IMR-90 (cell line): ENCODE data around the gene ERP29. TPM values are rescaled to one million over a fixed set of nuclear protein-coding genes. Genes with fewer than 3 reads are reported as not detected.

ENCODE experiments used
- ATAC-seq: fragments of 200-7000 bp; cut with Tn5 transposase; 2 replicates; pipeline ENCODE4 v1.9.1; 2020; ENCODE audit warnings: low read depth, mild to moderate bottlenecking, moderate library complexity
- BruUV-seq: library from RNA; stranded (reverse); fragments of 400-500 nt; replicated peaks from 2 replicates; lab custom pipeline; 2021; lab: Mats Ljungman, UMichigan
- CTCF ChIA-PET: fragments of 300-600 bp; formaldehyde crosslinking; extraction: SDS; loops from one replicate; lab custom pipeline; 2021; ENCODE audit warnings: antibody characterized with exemption; lab: Yijun Ruan, JAX
- POLR2A ChIA-PET: fragments of 300-600 bp; sonication (Branson Sonifier 250); formaldehyde crosslinking; loops from one replicate; lab custom pipeline; 2022; ENCODE audit warnings: antibody characterized with exemption; ENCODE audit not compliant: unreplicated experiment; lab: Charles Lee
- DNase-seq: peaks from one replicate; pipeline ENCODE4 v3.0.0; 2013
- H2AFZ ChIP-seq: replicated peaks from 2 replicates; pipeline ENCODE3; 2013; ENCODE audit warnings: low read length, mild to moderate bottlenecking; ENCODE audit not compliant: poor library complexity
- H2AK5ac ChIP-seq: 2 replicates; pipeline ENCODE4 v1.6.1; 2013; ENCODE audit warnings: low read depth, low read length, inconsistent platforms
- H2AK9ac ChIP-seq: replicated peaks from 2 replicates; pipeline ENCODE3; 2013; ENCODE audit warnings: mild to moderate bottlenecking, low read depth, low read length, moderate library complexity; ENCODE audit not compliant: poor library complexity
- H2BK120ac ChIP-seq: 2 replicates; pipeline ENCODE4 v1.6.1; 2013; ENCODE audit warnings: low read depth, low read length, inconsistent platforms
- H2BK15ac ChIP-seq: 3 replicates; pipeline ENCODE4 v1.6.1; 2013; ENCODE audit warnings: low read depth, low read length, inconsistent platforms
- H2BK20ac ChIP-seq: 2 replicates; pipeline ENCODE4 v1.6.1; 2013; ENCODE audit warnings: low read depth, mild to moderate bottlenecking, inconsistent platforms, low read length, moderate library complexity
- H2BK5ac ChIP-seq: 2 replicates; pipeline ENCODE4 v1.6.1; 2013; ENCODE audit warnings: mild to moderate bottlenecking, low read depth, low read length, inconsistent platforms; ENCODE audit not compliant: poor library complexity, severe bottlenecking
- H3K14ac ChIP-seq: replicated peaks from 2 replicates; pipeline ENCODE4 v1.6.1; 2013; ENCODE audit warnings: low read depth, low read length, inconsistent platforms
- H3K18ac ChIP-seq: 2 replicates; pipeline ENCODE4 v1.6.1; 2013; ENCODE audit warnings: low read depth, low read length, control low read depth
- H3K23ac ChIP-seq: 2 replicates; pipeline ENCODE4 v1.6.1; 2013; ENCODE audit warnings: low read depth, low read length, inconsistent platforms
- H3K27ac ChIP-seq: 2 replicates; pipeline ENCODE4 v1.5.1; 2013; ENCODE audit warnings: mild to moderate bottlenecking, control low read depth, low read length; ENCODE audit not compliant: insufficient read depth
- H3K27me3 ChIP-seq: 2 replicates; pipeline ENCODE4 v1.6.1; 2013; ENCODE audit warnings: low read length; ENCODE audit not compliant: control insufficient read depth, insufficient read depth
- H3K36me3 ChIP-seq: 2 replicates; pipeline ENCODE4 v1.6.1; 2013; ENCODE audit warnings: low read length, mixed read lengths; ENCODE audit not compliant: control insufficient read depth, insufficient read depth
- H3K4ac ChIP-seq: 2 replicates; pipeline ENCODE4 v1.6.1; 2013; ENCODE audit warnings: low read depth, low read length, inconsistent platforms
- H3K4me1 ChIP-seq: 2 replicates; pipeline ENCODE4 v1.6.1; 2013; ENCODE audit warnings: low read length, mixed read lengths; ENCODE audit not compliant: control insufficient read depth, insufficient read depth
- H3K4me2 ChIP-seq: 2 replicates; pipeline ENCODE4 v1.6.1; 2013; ENCODE audit warnings: low read depth, mild to moderate bottlenecking, control low read depth, low read length, moderate library complexity
- H3K4me3 ChIP-seq: 2 replicates; pipeline ENCODE4 v1.5.1; 2013; ENCODE audit warnings: low read depth, mild to moderate bottlenecking, control low read depth, low read length, moderate library complexity; ENCODE audit not compliant: insufficient read depth
- H3K56ac ChIP-seq: 2 replicates; pipeline ENCODE4 v1.6.1; 2013; ENCODE audit warnings: low read length, inconsistent platforms; ENCODE audit not compliant: insufficient read depth; ENCODE audit errors: extremely low read depth
- H3K79me1 ChIP-seq, 2 experiments: 2 replicates each; pipeline ENCODE4 v1.6.1; 2013; ENCODE audit warnings: low read length in 2 of 2, inconsistent platforms in 1 of 2, low read depth in 1 of 2
- H3K9ac ChIP-seq: 2 replicates; pipeline ENCODE4 v1.6.1; 2013; ENCODE audit warnings: low read depth, low read length, control low read depth
- H3K9me1 ChIP-seq: 2 replicates; pipeline ENCODE4 v1.6.1; 2013; ENCODE audit warnings: low read length, inconsistent platforms; ENCODE audit not compliant: insufficient read depth
- H3K9me3 ChIP-seq: 2 replicates; pipeline ENCODE4 v1.6.1; 2013; ENCODE audit warnings: low read length; ENCODE audit not compliant: control insufficient read depth, insufficient read depth
- H4K20me1 ChIP-seq: 2 replicates; pipeline ENCODE4 v1.6.1; 2013; ENCODE audit warnings: low read length, inconsistent platforms; ENCODE audit not compliant: insufficient read depth
- H4K5ac ChIP-seq: 2 replicates; pipeline ENCODE4 v1.6.1; 2013; ENCODE audit warnings: mild to moderate bottlenecking, low read depth, low read length, control low read depth
- H4K8ac ChIP-seq, 2 experiments: 2 replicates each; pipeline ENCODE4 v1.6.1; 2013; ENCODE audit warnings: low read depth in 2 of 2, low read length in 2 of 2, control low read depth in 1 of 2, inconsistent platforms in 1 of 2
- H4K91ac ChIP-seq: 2 replicates; pipeline ENCODE4 v1.6.1; 2013; ENCODE audit warnings: low read depth, low read length, inconsistent platforms; ENCODE audit not compliant: insufficient read depth
- BHLHE40 ChIP-seq: fragments of 150-350 bp; IDR thresholded peaks from 2 replicates; pipeline ENCODE4 v1.6.1; 2016; ENCODE audit warnings: mild to moderate bottlenecking, low read depth, low read length
- CEBPB ChIP-seq: IDR thresholded peaks from 2 replicates; pipeline ENCODE4 v1.6.1; 2012; ENCODE audit warnings: low read depth, low read length, improper control_type of control experiment
- CHD1 ChIP-seq: IDR thresholded peaks from 2 replicates; pipeline ENCODE4 v1.6.1; 2012; ENCODE audit warnings: low read depth, low read length, improper control_type of control experiment
- FOS ChIP-seq: fragments of 150-350 bp; IDR thresholded peaks from 2 replicates; pipeline ENCODE4 v1.6.1; 2016; ENCODE audit warnings: low read depth, low read length
- MAFK ChIP-seq: IDR thresholded peaks from 2 replicates; pipeline ENCODE4 v1.6.1; 2012; ENCODE audit warnings: low read depth, low read length, improper control_type of control experiment
- MAZ ChIP-seq: IDR thresholded peaks from 2 replicates; pipeline ENCODE4 v1.6.1; 2012; ENCODE audit warnings: low read depth, mild to moderate bottlenecking, low read length, improper control_type of control experiment, moderate library complexity, borderline replicate concordance
- MXI1 ChIP-seq: IDR thresholded peaks from 2 replicates; pipeline ENCODE4 v1.6.1; 2012; ENCODE audit warnings: low read depth, mild to moderate bottlenecking, low read length, moderate library complexity, borderline replicate concordance
- NFE2L2 ChIP-seq: fragments of 150-350 bp; IDR thresholded peaks from 2 replicates; pipeline ENCODE4 v1.6.1; 2016; ENCODE audit warnings: low read depth, mild to moderate bottlenecking, low read length
- POLR2A ChIP-seq: IDR thresholded peaks from 2 replicates; pipeline ENCODE4 v1.6.1; 2012; ENCODE audit warnings: mild to moderate bottlenecking, low read depth, low read length
- RAD21 ChIP-seq: IDR thresholded peaks from 2 replicates; pipeline ENCODE4 v1.6.1; 2012; ENCODE audit warnings: low read length, improper control_type of control experiment
- RCOR1 ChIP-seq: IDR thresholded peaks from 2 replicates; pipeline ENCODE4 v1.6.1; 2012; ENCODE audit warnings: mild to moderate bottlenecking, low read length, improper control_type of control experiment; ENCODE audit not compliant: insufficient replicate concordance
- RFX5 ChIP-seq: IDR thresholded peaks from 2 replicates; pipeline ENCODE4 v1.8.0; 2012; ENCODE audit warnings: low read depth, mild to moderate bottlenecking, low read length, moderate library complexity
- SMC3 ChIP-seq: fragments of 150-350 bp; IDR thresholded peaks from 2 replicates; pipeline ENCODE4 v1.6.1; 2016; ENCODE audit warnings: low read depth, mild to moderate bottlenecking, antibody characterized with exemption, low read length, moderate library complexity
- WGBS, 2 experiments: methylation state at CpG; one replicate each; pipeline versions ENCODE4 v1.1.5 to v1.1.7; 2013; ENCODE audit warnings: missing lambda C conversion rate in 2 of 2; ENCODE audit not compliant: insufficient read length in 1 of 2; ENCODE audit errors: extremely low coverage in 2 of 2; 5-methylcytosine and 5-hydroxymethylcytosine counted together
- dilution Hi-C: fragments of 300-500 bp; cut with HindIII; formaldehyde crosslinking; loops from one replicate; pipeline ENCODE4 v1.14.3; 2018; ENCODE audit warnings: low sequenced_read_pairs; ENCODE audit not compliant: unreplicated experiment
- in situ Hi-C: fragments of 300-500 bp; cut with MboI; formaldehyde crosslinking; loops from 3 replicates; pipeline ENCODE4 v1.14.3; 2019; ENCODE audit warnings: low sequenced_read_pairs, inconsistent platforms, mixed read lengths
- intact Hi-C: fragments of 100-400 bp; cut with micrococcal nuclease; formaldehyde crosslinking; loops from 2 replicates; pipeline ENCODE4 v1.10.0; 2022
- polyA plus RNA-seq, 3 experiments: library from polyadenylated mRNA; depleted of rRNA; stranded (reverse); fragments of >200 nt; gene quantifications; 2 replicates each; pipeline ENCODE4 v1.2.3, GENCODE V29; 2012; ENCODE audit warnings: low replicate concordance in 1 of 3
- total RNA-seq: library from RNA; depleted of rRNA; stranded (reverse); fragments of >200 nt; gene quantifications from 2 replicates; pipeline ENCODE4 v1.2.3, GENCODE V29; 2012
- TF ChIP-seq, protein P1 (sequence below): fragments of 150-350 bp; IDR thresholded peaks from 2 replicates; pipeline ENCODE4 v1.6.1; 2017; ENCODE audit warnings: mild to moderate bottlenecking, antibody characterized with exemption, low read length, low read depth
- TF ChIP-seq, protein P2 (sequence below): conservative IDR thresholded peaks from 2 replicates; pipeline ENCODE4 v1.5.1; 2012; ENCODE audit warnings: mild to moderate bottlenecking, low read depth, low read length, improper control_type of control experiment
- TF ChIP-seq, protein P3 (sequence below): fragments of 150-350 bp; IDR thresholded peaks from 2 replicates; pipeline ENCODE4 v1.6.1; 2016; ENCODE audit warnings: low read depth, mild to moderate bottlenecking, low read length, moderate library complexity, borderline replicate concordance

ERP29 gene
- total and polyA plus RNA-seq, 2 of the 4 experiments (the other 2 are of a cell fraction): 30.3 to 98.8 TPM

DNA sequence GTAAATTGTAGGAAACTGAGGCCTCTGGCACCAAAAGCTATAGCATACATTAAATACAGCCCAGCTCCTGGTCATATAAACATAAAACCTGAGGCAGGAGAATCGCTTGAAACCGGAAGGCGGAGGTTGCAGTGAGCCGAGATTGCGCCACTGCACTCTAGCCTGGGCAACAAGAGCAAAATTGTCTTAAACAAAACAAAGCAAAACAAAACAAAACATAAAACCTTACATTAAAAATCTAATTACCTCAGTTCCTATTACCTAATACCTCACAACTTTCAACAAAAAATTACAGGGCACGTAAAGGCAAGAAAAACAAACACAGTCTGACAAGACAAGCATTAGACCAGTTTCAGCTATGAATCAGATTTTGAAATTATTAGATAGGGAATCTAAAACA, 36.9 kb upstream of the ERP29 start:
- H2AK9ac ChIP-seq: no peak overlapping the region
- peaks cover 4% of the 10 kb centered on the region for H3K9me3 ChIP-seq
- no peak overlapping the region for H3K4ac ChIP-seq
- peaks cover 2% of the 10 kb centered on the region; the same call in 1 of the 2 replicates for H3K4me1 ChIP-seq
- no peak overlapping the region for H2BK15ac ChIP-seq
- in situ Hi-C loops (no loop called here), dilution Hi-C loops (no loop called here), intact Hi-C loops (no loop called here)
- no peaks in the 10 kb centered on the region for H3K36me3 ChIP-seq
- H3K14ac ChIP-seq: no peak overlapping the region
- H3K18ac ChIP-seq: no peak overlapping the region
- H3K4me3 ChIP-seq: no peak overlapping the region
- no peaks in the 10 kb centered on the region for H3K79me1 ChIP-seq
- no peak overlapping the region for H3K27ac ChIP-seq
- H3K9me1 ChIP-seq: no peaks in the 10 kb centered on the region
- BruUV-seq: no TSS peak
- 91% methylated on average over 4 of the region's 6 CpGs; no CpG with 5 or more reads in 1 of the 2 experiments for WGBS, 2 experiments
- H2AK5ac ChIP-seq: no peak overlapping the region
- POLR2A ChIA-PET: no interaction called here
- no peak overlapping the region for H2BK120ac ChIP-seq
- DNase-seq (no peak), ATAC-seq (no peak)
- no peaks in the 10 kb centered on the region for H4K20me1 ChIP-seq
- TF ChIP-seq CEBPB (no peak), BHLHE40 (no peak), MXI1 (no peak), FOS (no peak), SMC3 (no peak), RAD21 (no peak), RCOR1 (no peak), MAFK (no peak), NFE2L2 (no peak), MAZ (no peak), POLR2A (no peak), RFX5 (no peak), CHD1 (no peak)
- TF ChIP-seq, protein P1, sequence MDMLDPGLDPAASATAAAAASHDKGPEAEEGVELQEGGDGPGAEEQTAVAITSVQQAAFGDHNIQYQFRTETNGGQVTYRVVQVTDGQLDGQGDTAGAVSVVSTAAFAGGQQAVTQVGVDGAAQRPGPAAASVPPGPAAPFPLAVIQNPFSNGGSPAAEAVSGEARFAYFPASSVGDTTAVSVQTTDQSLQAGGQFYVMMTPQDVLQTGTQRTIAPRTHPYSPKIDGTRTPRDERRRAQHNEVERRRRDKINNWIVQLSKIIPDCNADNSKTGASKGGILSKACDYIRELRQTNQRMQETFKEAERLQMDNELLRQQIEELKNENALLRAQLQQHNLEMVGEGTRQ: no peak
- TF ChIP-seq, protein P2, sequence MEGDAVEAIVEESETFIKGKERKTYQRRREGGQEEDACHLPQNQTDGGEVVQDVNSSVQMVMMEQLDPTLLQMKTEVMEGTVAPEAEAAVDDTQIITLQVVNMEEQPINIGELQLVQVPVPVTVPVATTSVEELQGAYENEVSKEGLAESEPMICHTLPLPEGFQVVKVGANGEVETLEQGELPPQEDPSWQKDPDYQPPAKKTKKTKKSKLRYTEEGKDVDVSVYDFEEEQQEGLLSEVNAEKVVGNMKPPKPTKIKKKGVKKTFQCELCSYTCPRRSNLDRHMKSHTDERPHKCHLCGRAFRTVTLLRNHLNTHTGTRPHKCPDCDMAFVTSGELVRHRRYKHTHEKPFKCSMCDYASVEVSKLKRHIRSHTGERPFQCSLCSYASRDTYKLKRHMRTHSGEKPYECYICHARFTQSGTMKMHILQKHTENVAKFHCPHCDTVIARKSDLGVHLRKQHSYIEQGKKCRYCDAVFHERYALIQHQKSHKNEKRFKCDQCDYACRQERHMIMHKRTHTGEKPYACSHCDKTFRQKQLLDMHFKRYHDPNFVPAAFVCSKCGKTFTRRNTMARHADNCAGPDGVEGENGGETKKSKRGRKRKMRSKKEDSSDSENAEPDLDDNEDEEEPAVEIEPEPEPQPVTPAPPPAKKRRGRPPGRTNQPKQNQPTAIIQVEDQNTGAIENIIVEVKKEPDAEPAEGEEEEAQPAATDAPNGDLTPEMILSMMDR: no peak
- TF ChIP-seq, protein P3, sequence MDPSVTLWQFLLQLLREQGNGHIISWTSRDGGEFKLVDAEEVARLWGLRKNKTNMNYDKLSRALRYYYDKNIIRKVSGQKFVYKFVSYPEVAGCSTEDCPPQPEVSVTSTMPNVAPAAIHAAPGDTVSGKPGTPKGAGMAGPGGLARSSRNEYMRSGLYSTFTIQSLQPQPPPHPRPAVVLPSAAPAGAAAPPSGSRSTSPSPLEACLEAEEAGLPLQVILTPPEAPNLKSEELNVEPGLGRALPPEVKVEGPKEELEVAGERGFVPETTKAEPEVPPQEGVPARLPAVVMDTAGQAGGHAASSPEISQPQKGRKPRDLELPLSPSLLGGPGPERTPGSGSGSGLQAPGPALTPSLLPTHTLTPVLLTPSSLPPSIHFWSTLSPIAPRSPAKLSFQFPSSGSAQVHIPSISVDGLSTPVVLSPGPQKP: no peak
- H3K23ac ChIP-seq: no peak overlapping the region
- no peak overlapping the region for H2AFZ ChIP-seq
- H3K27me3 ChIP-seq: no peaks in the 10 kb centered on the region
- no peak overlapping the region for H4K8ac ChIP-seq
- no peak overlapping the region for H4K91ac ChIP-seq
- no peak overlapping the region for H3K9ac ChIP-seq
- H2BK20ac ChIP-seq: no peak overlapping the region
- no peak overlapping the region; the same call in 1 of the 2 replicates for H4K5ac ChIP-seq
- no peak overlapping the region for H3K4me2 ChIP-seq
- no peak overlapping the region for H2BK5ac ChIP-seq
- H3K56ac ChIP-seq: no peak overlapping the region
- CTCF ChIA-PET: no interaction called here
